GM18505 (cell line): ENCODE measurements around the gene DNAH12.

ENCODE experiments used
- ATAC-seq: cut with Tn5 transposase; IDR thresholded peaks from one replicate; pipeline ENCODE4 v1.9.1; 2021; ENCODE audit not compliant: unreplicated experiment
- POLR2A ChIP-seq: IDR thresholded peaks from 4 replicates; pipeline ENCODE4 v1.6.1; 2011; ENCODE audit warnings: borderline replicate concordance; ENCODE audit not compliant: insufficient read depth, insufficient read length; ENCODE audit errors: extremely low read depth

DNAH12 gene

GRCh38 chr3:57279685-57280084 is 264.5 kb downstream of the DNAH12 start:
- no peak for TF ChIP-seq POLR2A
- no peak for ATAC-seq

GRCh38 chr3:57278237-57278636 is 265.9 kb downstream of the DNAH12 start:
- ATAC-seq, result no peak
- no peak for TF ChIP-seq POLR2A

GRCh38 chr3:57275393-57275792 is 268.8 kb downstream of the DNAH12 start:
- no peak for TF ChIP-seq POLR2A
- ATAC-seq, result no peak

- no peak for TF ChIP-seq POLR2A
- no peak for ATAC-seq
Measured at GRCh38 chr3:57274845-57275244, 269.3 kb downstream of the DNAH12 start.

GRCh38 chr3:57268416-57268815 is 275.7 kb downstream of the DNAH12 start:
- no peak for ATAC-seq
- no peak for TF ChIP-seq POLR2A

- ATAC-seq, result no peak
- TF ChIP-seq POLR2A, result no peak
Measured at GRCh38 chr3:57261929-57262328, 282.2 kb downstream of the DNAH12 start.

GRCh38 chr3:57261119-57261518 is 283.0 kb downstream of the DNAH12 start:
- no peak for TF ChIP-seq POLR2A
- ATAC-seq, result no peak

- TF ChIP-seq POLR2A, result no peak
Measured at GRCh38 chr3:57257678-57258077, 286.5 kb downstream of the DNAH12 start.

GRCh38 chr3:57256844-57257243 is 287.3 kb downstream of the DNAH12 start:
- no peak for TF ChIP-seq POLR2A
- ATAC-seq, result no peak

More at GRCh38 chr3:57257678-57258077, 286.5 kb downstream of the DNAH12 start:
- no peak for ATAC-seq

- ATAC-seq, result no peak
- TF ChIP-seq POLR2A, result no peak
Measured at GRCh38 chr3:57252404-57252803, 291.7 kb downstream of the DNAH12 start.

GRCh38 chr3:57244946-57245345 is 299.2 kb downstream of the DNAH12 start:
- ATAC-seq, result no peak
- no peak for TF ChIP-seq POLR2A
